ENCODE results near the gene PPP5C.

DNA sequence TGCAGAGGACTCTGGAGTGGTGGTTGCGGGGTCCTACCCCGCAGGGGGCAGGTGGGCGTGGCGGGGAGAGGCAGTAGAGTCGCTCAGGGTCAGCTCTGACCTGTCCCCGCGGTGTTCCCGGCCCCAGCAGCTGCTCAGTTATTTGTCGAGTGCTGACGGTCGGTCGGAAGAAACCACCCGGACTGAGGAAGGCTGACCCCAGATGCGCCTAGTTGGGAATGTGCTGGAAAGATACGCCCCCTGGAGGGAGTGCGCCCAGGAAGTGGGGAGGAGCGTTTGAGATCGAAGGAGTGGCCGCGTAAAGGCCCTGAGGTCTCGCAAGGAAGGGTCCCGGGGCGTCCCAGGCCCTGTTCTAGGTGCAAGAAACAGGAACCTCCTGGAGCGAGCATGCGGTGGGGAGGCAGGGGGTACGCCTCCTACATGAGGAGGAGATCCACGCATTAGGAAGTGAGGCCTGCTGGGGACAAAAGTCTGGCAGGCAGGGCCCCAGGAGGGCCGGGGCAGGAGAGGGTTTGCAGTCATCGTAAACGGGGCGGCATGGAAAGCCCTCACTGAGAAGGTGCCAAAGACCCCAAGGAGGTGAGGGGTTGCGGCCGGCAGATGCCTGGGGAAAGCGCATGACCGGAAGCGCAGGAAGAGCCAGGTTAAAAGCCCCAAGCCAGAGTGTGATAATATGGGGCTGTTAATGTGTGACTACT is 57.3 kb downstream of the PPP5C start:
- no peak for TF ChIP-seq POLR2A (IDR thresholded peaks at IDR 0.05; ENCODE audit: low read length)
- no peak for TF ChIP-seq GATA1 (IDR thresholded peaks at IDR 0.05; ENCODE audit: low read depth, low read length)

Data from erythroblast (primary cell).